SHP77 (cell line): ENCODE data around the gene OSBPL9.
"Not testable (repeated sequence)": the region's sequence is repeated elsewhere in the genome, so short reads cannot be mapped to it uniquely, and the experiment has no call there.

Source experiments
- DNase-seq, 2 experiments: peaks; one replicate each; lab custom pipeline; 2025; lab: John Stamatoyannopoulos, UW

The OSBPL9 gene

DNA sequence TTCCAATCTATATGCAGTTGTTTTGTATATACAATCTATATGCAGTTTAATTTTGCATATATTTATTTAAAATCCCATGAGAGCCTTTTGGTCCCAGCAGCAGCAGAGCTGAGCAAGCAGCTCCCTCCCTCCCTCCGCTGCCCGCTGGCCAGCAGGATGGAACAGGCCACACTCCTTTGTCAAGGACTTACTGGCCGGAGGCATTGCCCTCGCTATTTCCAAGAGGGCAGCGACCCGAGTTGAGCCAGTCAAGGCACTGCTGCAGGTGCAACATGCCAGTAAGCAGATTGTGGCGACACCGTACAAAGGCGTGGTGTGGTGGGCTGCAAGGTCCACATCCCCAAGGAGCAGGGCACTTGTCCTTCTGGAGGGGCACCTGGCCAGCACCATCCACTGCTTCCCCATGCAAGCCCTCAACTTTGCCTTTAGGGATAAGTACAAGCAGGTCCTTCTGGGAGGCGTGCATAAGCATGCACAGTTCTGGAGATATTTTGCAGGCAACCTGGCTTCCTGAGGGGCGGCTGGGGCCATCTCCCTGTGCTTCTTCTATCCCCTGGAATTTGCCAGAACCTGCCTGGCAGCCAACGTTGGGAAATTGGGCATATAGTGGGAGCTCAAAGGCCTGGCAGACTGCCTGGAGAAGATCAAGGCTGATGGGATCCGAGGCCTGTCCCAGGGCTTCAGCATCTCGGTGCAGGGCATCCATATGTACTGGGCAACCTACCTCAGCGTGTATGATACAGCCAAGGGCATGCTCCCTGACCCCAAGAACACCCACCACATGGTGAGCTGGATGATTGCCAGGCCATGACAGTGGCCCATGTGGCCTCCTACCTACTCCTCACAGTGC, 92.2 kb downstream of the OSBPL9 start:
- DNase-seq, result no peak

DNA sequence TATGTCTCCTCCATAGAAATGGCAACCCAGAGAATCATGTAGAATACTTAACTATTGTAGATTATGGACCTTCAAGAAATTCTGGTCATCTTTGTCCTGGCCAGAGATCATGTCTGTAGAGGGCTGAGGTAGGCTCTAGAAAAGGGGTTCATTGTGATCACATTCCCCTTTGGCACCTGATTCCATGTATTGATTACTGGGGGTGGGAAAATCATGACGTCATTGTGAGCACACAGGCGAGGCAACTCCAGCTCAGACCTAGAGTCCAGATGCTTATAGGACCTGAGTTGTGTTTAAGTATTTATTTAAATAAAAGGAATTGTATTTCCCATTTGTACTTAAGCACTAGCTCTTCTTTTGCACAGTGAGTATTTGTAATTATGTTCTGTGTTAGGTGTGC, 93.1 kb downstream of the OSBPL9 start:
- DNase-seq, result no peak

DNA sequence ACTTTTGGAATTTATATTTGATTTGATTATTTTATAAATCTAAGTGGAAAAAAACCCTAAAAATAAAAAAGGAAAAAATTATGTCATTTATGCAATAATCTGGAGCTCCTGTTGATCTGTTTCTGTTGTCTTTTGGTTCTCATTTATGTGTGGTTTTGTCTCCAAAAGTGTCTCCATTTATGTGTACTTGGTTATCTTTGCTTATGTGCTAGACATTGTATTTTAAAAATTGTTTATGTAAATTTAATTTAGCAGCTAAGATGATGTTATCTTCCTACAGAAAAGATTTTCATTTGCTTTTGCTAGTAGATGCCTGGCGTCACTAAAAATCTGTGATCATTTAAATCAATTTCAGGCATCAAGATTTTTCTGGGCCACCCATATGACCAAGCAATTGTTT, 95.7 kb downstream of the OSBPL9 start:
- DNase-seq, result no peak

DNA sequence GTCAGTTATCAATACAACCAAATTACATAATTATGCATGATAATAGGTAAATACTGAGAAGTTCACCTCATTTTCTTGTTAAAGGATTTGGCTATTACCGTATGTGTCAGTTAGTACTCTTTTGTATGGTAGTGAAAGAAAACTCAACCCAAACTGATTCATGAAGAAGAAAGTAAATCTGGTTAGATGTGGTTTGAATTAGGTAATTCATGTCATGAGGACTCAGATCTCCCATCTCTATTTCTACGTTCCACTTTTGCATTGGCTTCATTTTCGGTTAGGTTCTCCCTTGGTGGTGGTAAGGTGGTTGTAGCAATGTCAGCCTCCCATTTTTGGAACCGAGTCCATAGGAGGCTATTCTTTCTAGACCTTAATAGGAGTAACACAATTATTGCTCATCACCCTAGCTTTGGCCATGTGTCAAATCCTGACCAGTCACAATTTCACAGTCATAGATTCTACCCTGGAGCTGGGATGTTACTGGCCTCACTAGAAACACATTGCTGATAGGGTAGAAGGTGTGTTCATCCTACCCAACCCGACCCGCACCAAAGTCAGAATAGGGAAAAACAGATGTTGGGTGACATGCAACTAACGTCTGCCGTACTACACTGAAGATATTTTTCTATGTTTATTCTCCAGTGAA, 97.6 kb downstream of the OSBPL9 start:
- no peak for DNase-seq

DNA sequence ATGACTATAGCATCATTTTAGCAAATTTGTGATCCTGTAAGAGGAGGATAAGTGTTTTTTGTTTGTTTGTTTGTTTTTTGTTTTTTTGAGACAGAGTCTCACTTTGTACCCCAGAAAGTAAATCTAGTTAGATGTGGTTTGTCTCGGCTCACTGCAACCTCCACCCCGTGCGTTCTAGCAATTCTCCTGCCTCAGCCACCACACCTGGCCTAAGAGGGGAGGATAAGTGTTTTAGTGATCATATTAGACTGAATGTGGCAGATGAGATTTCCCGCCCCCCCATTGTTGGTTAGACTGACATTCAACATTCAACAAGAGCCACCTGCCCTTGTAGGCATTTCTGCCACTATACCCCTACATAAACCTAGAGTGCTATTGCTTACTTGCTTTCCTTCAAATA, 98.5 kb downstream of the OSBPL9 start:
- no peak for DNase-seq

DNA sequence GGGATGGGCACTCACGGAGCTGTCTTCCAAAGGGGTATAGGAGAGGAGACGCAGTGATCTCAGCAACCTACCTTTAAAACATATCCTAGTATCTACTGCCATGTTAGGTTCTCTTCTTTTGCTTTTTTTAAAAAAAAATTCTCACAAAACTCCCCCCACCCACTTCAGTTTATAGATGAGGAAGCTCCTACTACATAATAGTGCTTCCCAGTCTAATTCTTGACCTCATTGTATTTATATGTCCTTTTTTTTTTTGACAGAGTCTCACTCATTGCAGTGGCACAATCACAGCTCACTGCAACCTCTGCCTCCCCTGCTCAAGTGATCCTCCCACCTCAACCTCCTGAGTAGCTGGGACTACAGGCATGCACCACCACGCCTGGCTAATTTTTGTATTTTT, 99.9 kb downstream of the OSBPL9 start:
- no peak for DNase-seq

DNA sequence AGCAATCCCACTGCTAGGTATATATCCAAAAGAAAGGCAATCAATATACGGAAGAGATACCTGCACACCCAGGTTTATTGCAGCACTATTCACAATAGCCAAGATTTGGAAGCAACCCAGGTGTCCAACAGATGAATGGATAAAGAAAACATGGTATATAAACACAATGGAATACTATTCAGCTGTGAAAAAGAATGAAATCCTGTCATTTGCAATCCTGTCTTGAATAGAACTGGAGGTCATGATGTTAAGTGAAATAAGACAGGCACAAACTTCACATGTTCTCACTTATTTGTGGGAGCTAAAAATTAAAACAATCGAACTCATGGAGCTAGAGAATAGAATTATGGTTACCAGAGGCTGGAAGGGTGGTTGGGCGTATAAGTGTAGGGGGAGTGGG, 101.0 kb downstream of the OSBPL9 start:
- no peak for DNase-seq

DNA sequence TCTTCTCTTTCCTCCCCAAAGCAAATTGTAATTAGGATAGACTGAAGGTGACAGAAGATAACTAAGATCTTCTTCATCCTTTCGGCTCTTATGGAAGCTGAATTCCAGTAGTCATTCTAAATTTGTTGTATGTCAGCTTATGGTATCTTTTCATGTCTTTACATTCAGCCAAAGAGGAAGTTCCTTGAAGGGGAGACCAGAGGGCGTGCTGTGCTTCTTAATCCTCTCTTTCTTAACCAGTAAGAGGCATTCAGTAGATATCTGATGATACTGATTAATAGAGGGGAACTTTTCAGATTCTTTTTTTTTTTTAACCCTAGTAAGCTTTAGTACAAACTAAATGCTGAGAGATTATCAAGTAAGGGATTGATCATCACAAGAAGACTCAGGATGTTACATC, 102.3 kb downstream of the OSBPL9 start:
- DNase-seq, result no peak

DNA sequence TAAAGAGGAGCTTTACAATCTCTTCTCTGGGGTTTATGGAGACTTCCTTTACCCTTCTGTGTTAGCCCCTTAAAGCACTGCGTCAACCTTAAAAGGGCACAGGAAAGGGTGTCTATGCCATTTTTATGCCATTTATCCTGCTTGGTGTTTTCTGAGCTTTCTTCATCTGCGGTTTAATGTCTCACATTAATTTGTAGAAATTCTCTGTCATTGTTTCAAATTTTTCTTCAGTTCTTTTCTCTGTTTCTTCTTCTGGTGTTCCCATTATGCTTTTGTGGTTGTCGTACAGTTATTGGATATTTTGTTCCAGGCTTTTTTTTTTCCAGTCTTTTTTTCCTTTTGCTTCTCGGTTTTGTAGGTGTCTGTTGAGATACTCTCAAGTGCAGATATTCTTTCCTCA, 107.9 kb downstream of the OSBPL9 start:
- no peak for DNase-seq

DNA sequence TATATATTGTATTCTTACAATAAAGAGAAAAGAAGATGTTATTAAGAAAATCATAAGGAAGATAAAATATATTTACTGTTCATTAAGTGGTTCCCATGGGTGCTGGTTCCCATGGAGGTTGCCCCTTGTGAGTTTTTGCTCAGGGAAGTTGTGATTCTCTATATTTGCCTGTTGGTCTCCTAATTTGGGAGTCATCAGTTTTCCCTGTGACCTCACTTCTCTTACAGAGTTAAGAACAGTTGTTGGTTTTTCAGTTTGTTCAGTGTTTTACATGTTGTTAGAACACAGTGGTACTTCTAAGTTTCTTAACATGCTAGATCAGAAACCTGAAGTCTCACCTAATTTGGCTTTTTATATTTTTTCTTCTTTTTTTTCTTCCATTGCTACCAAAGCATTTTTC, 109.2 kb downstream of the OSBPL9 start:
- no peak for DNase-seq

DNA sequence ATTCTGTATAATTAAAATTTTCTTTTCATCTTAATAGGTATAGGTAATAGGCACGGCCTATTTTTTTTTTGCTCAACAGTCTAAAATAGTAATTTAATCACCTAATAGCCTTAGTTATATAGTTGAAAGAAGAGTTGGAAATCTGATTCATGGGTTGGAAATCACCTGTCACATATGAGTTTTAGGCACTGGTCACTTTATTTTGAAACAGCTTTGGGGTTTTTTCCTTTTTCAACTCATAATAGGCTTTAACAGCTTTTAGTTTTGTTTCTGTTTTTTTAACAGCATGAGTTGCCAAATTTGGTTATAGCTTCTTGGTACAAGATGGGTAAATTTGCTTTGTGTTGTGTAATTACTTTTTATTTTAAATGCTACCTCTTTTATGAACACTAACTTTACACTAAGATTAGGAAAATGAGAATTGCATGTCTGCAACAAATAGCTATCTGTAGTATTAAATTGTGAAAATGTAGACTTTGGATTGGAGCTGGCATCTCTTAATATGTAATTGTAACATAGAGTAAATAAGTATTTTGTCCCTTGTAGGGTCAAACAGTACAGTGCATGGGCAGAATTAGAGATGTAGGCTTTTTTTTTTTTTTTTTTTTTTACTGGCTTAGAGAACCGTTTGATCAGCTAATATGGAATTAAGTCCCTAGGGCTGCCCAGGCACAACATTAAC, 109.8 kb downstream of the OSBPL9 start:
- no peak for DNase-seq

DNA sequence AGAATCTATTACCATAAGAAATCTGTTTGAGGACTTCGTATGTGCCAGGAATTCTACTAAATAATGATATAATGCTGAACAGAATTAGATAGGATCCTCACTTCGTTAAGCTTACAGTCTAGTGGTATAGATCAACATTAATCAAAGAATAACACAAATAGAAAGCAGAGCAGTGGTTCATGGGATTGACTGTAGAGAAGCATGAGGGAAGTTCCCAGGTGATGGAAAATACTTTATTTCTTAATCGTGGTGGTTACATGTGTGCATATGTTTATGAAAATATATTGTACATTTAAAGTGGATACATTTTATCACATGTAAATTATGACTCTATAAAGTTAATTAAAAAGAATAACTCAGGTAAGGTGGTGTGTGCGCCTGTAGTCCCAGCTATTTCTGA, 110.5 kb downstream of the OSBPL9 start:
- no peak for DNase-seq

DNA sequence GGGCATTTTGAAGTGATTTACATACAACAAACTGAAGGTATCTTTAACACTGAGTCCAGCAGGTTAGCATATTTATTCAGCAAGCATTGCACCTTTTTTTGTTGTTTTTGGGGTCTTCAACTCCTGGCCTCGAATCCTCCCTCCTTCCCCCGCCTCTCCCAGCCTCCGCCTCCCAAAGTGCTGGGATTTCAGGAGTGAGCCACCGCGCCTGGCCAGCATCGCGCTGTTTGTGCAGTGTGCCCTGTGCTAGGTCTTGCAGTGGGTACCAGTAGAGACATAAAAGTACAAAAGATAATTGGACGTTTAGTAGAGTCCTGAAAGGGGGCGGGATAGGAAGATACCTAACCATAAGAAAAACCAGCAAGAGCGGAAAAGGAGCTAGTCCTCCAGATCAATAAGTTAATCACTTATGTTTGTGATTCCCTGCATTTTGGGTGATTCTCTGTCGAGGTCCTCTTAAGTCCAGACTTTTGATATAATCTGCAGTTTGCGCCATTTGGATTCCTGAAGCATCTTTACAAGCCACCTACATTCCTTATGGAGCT, 111.8 kb downstream of the OSBPL9 start:
- no peak for DNase-seq

DNA sequence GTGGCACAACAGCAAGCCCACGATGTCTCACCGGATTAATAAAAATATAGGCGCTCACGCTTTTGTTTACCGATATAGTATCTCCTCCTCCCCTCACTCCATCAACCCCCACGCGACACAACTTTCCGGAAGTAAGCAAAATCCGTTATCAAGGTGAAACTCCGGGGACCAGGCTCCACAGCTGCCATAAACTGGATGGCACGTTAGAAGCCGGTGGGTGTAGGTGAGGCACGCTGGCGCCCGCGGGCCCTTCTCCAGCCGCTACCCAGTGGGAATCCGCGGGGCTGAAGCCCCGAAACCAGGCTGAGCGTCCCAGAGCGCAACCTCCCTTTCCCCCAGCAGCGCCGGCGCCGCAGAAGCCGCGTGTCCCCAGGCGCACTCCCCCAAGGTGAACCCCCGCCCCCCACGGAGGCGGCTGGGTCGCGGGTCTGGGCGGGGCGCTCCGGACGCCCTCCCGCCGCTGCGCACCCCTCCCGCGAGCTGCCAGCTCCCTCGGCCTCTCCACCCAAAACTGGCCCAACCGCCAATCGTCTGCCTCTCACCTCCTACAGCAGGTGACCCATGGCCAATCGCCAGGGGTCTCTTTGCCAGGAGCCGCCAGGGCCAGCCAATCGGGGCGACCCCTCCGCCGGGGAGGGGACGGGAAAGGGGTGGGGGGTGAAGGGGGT, 112.4 kb downstream of the OSBPL9 start:
- no peak for DNase-seq

DNA sequence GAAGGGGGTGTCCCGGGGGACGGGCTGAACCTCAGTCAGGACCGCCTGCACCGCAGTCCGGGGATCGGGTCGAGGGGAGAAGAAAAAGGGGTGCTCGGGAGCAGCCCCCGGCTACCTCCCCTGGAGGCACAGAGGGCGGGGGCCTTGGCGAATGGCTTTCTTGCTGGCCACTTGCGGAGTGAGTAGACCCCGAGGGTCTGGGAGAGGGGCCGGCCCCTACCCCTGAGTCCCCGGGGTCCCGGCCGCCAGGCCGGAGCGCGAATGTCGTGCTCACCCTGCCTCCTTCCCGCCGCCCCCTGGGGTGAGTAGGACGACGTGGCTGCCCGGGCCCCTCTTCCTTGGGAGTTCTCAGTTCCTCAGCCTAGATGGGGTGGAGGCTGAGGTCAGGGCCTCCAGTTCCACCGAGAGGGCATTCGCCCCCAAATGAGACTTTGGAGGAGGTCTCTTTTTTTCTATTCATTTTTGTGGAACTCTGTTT, 113.0 kb downstream of the OSBPL9 start:
- DNase-seq, result no peak

DNA sequence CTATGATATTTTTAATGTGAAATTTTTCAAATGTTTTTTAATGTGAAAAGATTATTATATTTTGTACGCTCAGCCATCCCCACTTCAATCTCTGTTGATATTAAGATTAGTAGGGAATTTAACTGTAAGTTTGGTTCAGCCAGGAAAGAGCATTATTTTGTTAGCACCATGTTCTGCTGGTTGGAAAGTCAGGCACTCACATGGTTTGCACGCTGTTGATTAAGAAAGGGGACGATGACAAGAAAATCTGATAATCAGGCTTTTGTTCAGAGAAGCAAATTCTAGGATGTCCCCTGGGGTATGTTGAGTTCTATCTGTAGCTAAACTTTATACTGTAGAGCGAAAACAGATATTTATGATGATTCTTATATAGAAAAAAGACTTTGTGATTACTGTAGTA, 115.1 kb downstream of the OSBPL9 start:
- DNase-seq, result no peak

DNA sequence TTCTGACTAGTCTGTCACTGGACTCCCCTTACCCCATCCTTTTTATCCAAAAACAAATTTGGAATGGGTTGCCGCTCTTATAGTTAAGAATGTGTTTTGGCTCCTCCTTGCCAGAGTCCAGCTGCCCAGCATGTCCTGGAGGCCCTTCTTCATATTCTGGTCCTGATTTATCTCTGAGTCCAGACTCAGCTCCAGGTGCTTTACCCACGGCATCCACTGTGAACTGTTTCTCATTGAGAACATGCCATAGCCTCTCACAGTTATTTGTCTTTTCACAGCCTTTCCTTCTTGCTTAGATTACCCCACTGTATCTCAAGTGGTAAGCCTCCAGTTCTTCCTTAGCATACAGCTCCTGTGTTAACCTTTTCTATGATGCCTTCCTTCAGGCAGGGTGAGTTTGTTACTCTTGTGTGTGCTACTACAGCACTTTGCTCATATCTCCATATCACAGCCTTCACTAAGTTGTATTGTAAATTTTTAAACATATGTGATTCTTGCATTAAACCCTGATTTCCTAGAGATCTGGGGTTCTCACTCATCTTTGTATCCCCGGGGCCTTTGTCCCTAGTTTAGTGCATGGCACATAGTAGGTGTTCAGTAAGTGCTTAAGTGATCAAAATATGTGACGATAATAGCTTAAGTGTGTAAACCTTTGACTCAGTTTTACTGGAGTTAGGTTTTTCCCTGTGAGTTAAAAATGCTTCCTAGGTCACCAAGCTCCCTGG, 116.0 kb downstream of the OSBPL9 start:
- no peak for DNase-seq

DNA sequence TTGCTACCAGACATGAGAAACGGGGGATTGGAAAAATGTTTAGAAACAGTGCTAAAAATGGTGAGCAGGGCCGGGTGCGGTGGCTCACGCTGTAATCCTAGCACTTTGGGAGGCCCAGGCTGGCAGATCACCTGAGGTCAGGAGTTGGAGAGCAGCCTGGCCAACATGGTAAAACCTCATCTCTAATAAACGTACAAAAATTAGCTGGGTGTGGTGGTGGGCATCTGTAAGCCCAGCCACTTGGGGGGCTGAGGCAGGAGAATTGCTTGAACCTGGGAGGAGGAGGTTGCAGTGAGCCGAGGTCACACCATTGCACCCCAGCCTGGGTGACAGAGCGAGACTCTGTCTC, 116.5 kb downstream of the OSBPL9 start:
- not testable (repeated sequence) for DNase-seq

DNA sequence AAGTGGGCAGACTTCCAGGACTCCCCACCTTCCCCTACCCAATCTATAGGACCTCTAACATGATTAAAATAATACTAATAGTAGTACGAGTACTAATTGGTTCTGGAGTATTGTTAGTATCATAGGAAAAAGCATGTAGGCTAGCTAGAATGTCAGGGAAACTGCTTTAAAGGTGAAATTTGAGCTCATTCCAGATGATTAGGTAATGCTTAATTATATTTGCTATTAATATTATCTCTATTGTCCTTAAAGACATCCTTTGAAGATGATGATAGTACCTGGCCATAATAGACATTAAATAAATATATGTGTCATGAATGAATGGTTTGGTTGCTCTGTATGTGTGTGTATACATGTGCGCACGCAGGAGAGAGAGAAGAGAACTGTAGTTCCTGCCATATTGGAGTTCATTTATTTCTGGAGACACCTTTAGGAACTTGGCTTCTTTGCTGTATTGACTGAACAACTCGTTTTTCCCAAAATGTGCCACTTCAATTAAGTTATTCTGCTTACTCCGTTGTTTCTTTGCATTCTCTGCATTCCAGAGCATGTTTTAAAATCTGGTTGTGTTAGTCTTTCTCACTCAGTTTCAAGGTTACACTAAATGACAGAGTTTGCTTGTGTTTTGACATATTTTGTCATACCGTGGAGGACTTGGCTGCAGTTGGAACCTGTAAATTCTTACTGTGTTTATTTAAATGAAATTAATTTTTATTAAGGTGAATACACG, 117.1 kb downstream of the OSBPL9 start:
- DNase-seq, result no peak

DNA sequence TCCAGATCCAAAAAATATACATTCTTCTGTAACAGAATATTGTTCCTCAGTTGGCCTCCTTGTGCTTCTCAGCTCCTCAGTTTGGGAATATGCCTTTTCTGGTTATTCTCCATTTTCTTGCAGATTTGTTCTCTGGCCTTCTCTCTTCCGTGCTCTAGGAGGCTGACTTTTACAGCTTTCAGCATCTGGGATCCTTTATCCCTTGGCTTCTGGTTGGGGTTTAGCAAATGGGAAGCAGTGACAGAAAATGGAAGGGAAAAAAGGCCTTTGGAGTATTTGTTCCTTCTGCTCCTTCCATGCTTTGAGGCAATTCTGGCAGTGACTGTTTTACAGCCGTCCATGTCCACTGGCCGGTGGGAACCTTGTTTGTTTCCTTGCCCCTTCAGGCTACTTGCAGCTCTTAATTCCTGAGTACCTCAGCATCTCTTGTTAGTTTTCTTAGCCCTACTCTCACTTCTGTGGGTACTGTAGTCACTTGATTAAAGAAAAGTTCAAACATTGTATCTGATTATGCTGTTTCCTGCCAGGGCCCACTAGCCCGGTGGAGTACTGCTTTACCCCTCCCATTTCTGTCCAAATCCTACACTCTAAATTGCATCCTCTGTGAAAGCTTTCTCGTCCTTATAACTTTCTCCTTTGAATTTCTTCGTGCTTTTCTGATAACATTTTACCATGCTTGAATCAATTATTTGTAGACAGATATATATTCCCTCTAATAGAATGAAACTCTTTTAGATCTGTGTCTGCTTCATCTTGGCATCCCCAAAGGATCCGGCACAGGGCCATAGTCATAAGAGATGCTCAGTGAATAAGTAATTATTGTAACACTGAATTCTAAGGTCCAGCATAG, 118.2 kb downstream of the OSBPL9 start:
- no peak for DNase-seq
